T-helper 1 cell treated with Interleukin-12 subunit alpha and Interleukin-12 subunit beta and Interleukin-4 antibody, amounts not matched to agents 30 μg/mL and 1 μg/mL, for 36 hours (primary cell): ENCODE results near the gene SERPINA10.
"Not testable (repeated sequence)": the region's sequence is repeated elsewhere in the genome, so short reads cannot be mapped to it uniquely, and the experiment has no call there.

ENCODE experiments used
- H3K27ac Mint-ChIP-seq: one replicate; pipeline ENCODE4 v1.8.0; 2021; ENCODE audit warnings: mild to moderate bottlenecking, mixed read lengths
- H3K27me3 Mint-ChIP-seq: one replicate; pipeline ENCODE4 v1.8.0; 2021; ENCODE audit warnings: low read depth, mixed read lengths
- H3K36me3 Mint-ChIP-seq: one replicate; pipeline ENCODE4 v1.8.0; 2021; ENCODE audit warnings: low read depth, mixed read lengths
- H3K4me1 Mint-ChIP-seq: one replicate; pipeline ENCODE4 v1.8.0; 2021; ENCODE audit warnings: low read depth, mixed read lengths
- H3K4me3 Mint-ChIP-seq: one replicate; pipeline ENCODE4 v1.8.0; 2021; ENCODE audit warnings: mild to moderate bottlenecking, moderate library complexity, mixed read lengths
- H3K9me3 Mint-ChIP-seq: one replicate; pipeline ENCODE4 v1.8.0; 2021; ENCODE audit warnings: mixed read lengths

The SERPINA10 gene

GRCh38 chr14:94278731-94279130 lies 14.3 kb downstream of the SERPINA10 start:
- Mint-ChIP-seq H3K27ac (no peak overlapping the region), H3K27me3 (no peaks in the 10 kb centered on the region), H3K9me3 (no peaks in the 10 kb centered on the region), H3K36me3 (no peaks in the 10 kb centered on the region), H3K4me1 (no peaks in the 10 kb centered on the region), H3K4me3 (no peak overlapping the region)

- H3K4me3 Mint-ChIP-seq, H3K9me3 Mint-ChIP-seq, H3K36me3 Mint-ChIP-seq, H3K27ac Mint-ChIP-seq, H3K27me3 Mint-ChIP-seq, H3K4me1 Mint-ChIP-seq: not testable (repeated sequence)
These were observed 16.0 kb downstream of the SERPINA10 start for GRCh38 chr14:94276898-94277561.

DNA sequence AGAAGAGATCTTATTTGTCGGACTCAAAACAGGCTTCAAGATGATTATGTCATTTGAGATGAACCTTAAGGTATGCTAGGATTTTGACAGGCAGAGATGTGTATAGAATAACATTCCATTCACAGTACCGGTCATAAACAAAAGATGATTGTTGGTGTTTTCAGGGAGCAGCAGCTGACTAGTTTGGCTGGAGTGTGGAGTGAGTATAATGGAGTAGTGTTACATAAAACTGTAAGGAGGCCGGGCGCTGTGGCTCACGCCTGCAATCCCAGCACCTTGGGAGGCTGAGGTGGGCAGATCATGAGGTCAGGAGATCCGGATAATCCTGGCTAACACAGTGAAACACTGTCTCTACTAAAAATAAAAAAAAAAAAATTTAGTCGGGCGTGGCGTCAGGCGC lies 23.9 kb downstream of the SERPINA10 start:
- H3K27me3 Mint-ChIP-seq, result no peaks in the 10 kb centered on the region
- H3K27ac Mint-ChIP-seq, result no peak overlapping the region
- no peaks in the 10 kb centered on the region for H3K9me3 Mint-ChIP-seq
- no peak overlapping the region for H3K4me3 Mint-ChIP-seq
- no peaks in the 10 kb centered on the region for H3K36me3 Mint-ChIP-seq
- no peaks in the 10 kb centered on the region for H3K4me1 Mint-ChIP-seq

GRCh38 chr14:94268582-94268981 lies 24.5 kb downstream of the SERPINA10 start:
- not testable (repeated sequence) for H3K27ac Mint-ChIP-seq, H3K9me3 Mint-ChIP-seq, H3K4me3 Mint-ChIP-seq, H3K4me1 Mint-ChIP-seq, H3K27me3 Mint-ChIP-seq, H3K36me3 Mint-ChIP-seq

- H3K4me3 Mint-ChIP-seq, result no peak overlapping the region
- H3K9me3 Mint-ChIP-seq, result peaks cover 12% of the 10 kb centered on the region
- no peaks in the 10 kb centered on the region for H3K36me3 Mint-ChIP-seq
- H3K27me3 Mint-ChIP-seq, result no peaks in the 10 kb centered on the region
- no peaks in the 10 kb centered on the region for H3K4me1 Mint-ChIP-seq
- H3K27ac Mint-ChIP-seq, result no peak overlapping the region
These were observed 25.7 kb downstream of the SERPINA10 start for GRCh38 chr14:94267352-94267751.

DNA sequence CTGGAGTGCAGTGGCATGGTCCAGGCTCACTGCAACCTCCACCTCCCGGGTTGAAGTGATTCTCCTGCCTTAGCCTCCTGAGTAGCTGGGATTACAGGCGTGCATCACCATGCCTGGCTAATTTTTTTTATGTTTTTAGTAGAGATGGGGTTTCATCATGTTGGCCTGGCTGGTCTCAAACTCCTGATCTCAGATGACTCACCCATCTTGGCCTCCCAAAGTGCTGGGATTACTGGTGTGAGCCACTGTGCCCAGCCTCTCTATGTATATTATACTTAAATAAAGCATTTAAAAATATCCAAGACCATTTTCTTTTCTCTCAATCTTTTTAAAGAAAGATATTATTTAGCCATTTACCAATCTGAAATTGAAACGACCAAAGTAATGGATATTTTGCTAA lies 28.9 kb downstream of the SERPINA10 start:
- not testable (repeated sequence) for H3K4me1 Mint-ChIP-seq, H3K27ac Mint-ChIP-seq, H3K36me3 Mint-ChIP-seq, H3K4me3 Mint-ChIP-seq, H3K27me3 Mint-ChIP-seq
- peaks cover 14% of the 10 kb centered on the region for H3K9me3 Mint-ChIP-seq

GRCh38 chr14:94244182-94244581 lies 48.9 kb downstream of the SERPINA10 start:
- Mint-ChIP-seq H3K36me3 (no peaks in the 10 kb centered on the region), H3K27me3 (no peaks in the 10 kb centered on the region), H3K4me1 (no peaks in the 10 kb centered on the region), H3K9me3 (no peaks in the 10 kb centered on the region), H3K27ac (no peak overlapping the region), H3K4me3 (no peak overlapping the region)

DNA sequence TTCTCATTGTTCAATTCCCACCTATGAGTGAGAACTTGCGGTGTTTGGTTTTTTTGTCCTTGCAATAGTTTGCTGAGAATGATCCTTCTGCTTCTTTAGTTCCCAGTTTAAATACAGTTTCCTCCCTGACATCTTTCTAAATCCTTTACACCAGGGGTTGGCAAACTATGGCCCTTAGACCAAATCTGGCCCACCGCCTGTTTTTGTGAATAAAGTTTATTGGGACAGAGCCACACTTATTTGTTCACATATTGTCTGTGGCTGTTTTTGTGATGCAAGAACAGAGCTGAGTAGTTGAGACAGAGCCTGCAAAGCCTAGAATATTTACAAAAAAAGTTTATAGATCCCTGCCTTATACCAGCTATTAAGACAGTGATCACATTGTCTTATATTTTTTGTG lies 53.7 kb downstream of the SERPINA10 start:
- H3K27ac Mint-ChIP-seq, result no peak overlapping the region
- H3K36me3 Mint-ChIP-seq, result no peaks in the 10 kb centered on the region
- H3K9me3 Mint-ChIP-seq, result no peaks in the 10 kb centered on the region

DNA sequence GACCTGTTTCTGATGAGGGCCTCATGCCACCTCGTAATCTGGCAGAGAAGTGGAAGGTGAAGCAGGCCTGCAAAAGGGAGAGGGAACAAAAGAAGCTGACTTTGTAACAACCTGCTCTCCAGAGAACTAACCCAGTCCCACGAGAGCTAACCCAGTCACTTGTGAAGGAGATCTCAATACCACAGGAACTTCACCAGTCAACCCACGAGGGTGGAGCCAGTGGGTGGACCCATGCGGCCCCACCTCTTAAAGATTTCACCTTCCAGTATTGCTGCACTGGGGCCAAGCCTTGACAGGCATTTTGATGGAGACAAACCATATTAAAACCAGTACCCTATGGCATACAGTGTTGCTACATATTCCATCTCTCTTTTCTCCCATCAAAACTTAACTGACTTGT lies 55.1 kb downstream of the SERPINA10 start:
- H3K4me3 Mint-ChIP-seq, result no peak overlapping the region
- H3K4me1 Mint-ChIP-seq, result peaks cover 11% of the 10 kb centered on the region

More for the DNA sequence above, 53.7 kb downstream of the SERPINA10 start:
- H3K4me3 Mint-ChIP-seq, result no peak overlapping the region
- H3K4me1 Mint-ChIP-seq, result peaks cover 11% of the 10 kb centered on the region
- no peaks in the 10 kb centered on the region for H3K27me3 Mint-ChIP-seq

DNA sequence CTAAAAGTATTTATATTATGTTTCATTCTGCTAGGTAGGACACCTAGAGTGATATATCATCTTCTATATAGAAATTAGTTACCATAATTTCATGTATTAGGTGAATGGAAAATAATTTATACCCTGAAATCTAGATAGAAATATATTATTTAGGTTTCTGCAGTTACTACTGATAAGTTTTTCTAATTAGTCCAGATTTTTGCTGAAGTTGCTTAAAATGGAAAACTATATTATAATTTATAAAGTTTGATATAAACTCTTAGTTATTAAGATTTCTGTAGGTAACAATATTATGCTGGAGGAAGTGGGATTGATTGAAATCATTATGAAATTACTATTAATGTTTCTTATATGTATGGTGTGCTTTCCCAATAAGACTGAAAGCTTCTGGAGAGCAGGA lies 56.0 kb downstream of the SERPINA10 start:
- no peaks in the 10 kb centered on the region for H3K9me3 Mint-ChIP-seq
- H3K4me1 Mint-ChIP-seq, result peaks cover 11% of the 10 kb centered on the region
- no peaks in the 10 kb centered on the region for H3K36me3 Mint-ChIP-seq
- no peaks in the 10 kb centered on the region for H3K27me3 Mint-ChIP-seq
- no peak overlapping the region for H3K27ac Mint-ChIP-seq
- H3K4me3 Mint-ChIP-seq, result no peak overlapping the region

More for the DNA sequence above, 55.1 kb downstream of the SERPINA10 start:
- Mint-ChIP-seq H3K27me3 (no peaks in the 10 kb centered on the region), H3K27ac (no peak overlapping the region), H3K36me3 (no peaks in the 10 kb centered on the region), H3K9me3 (no peaks in the 10 kb centered on the region)
